GM12801 (cell line): ENCODE results near the gene ELMOD3.

ENCODE experiments used
- TF ChIP-seq, protein P1 (sequence below): IDR thresholded peaks from one replicate; pipeline ENCODE4 v1.5.1; 2011; ENCODE audit warnings: control low read depth; ENCODE audit not compliant: insufficient read length; ENCODE audit errors: extremely low read depth

The ELMOD3 gene

GRCh38 chr2:85388878-85389538 lies 34.4 kb downstream of the ELMOD3 start:
- TF ChIP-seq, protein P1, sequence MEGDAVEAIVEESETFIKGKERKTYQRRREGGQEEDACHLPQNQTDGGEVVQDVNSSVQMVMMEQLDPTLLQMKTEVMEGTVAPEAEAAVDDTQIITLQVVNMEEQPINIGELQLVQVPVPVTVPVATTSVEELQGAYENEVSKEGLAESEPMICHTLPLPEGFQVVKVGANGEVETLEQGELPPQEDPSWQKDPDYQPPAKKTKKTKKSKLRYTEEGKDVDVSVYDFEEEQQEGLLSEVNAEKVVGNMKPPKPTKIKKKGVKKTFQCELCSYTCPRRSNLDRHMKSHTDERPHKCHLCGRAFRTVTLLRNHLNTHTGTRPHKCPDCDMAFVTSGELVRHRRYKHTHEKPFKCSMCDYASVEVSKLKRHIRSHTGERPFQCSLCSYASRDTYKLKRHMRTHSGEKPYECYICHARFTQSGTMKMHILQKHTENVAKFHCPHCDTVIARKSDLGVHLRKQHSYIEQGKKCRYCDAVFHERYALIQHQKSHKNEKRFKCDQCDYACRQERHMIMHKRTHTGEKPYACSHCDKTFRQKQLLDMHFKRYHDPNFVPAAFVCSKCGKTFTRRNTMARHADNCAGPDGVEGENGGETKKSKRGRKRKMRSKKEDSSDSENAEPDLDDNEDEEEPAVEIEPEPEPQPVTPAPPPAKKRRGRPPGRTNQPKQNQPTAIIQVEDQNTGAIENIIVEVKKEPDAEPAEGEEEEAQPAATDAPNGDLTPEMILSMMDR, result no peak

- TF ChIP-seq, protein P1, result no peak
Measured at GRCh38 chr2:85390941-85391669, 36.5 kb downstream of the ELMOD3 start.

- TF ChIP-seq, protein P1, result no peak
Measured at GRCh38 chr2:85393836-85394235, 39.3 kb downstream of the ELMOD3 start.

GRCh38 chr2:85394261-85394681 lies 39.7 kb downstream of the ELMOD3 start:
- TF ChIP-seq, protein P1, result no peak

- TF ChIP-seq, protein P1, result no peak
Measured at GRCh38 chr2:85394976-85395375, 40.4 kb downstream of the ELMOD3 start.

GRCh38 chr2:85395912-85396475 lies 41.4 kb downstream of the ELMOD3 start:
- TF ChIP-seq, protein P1, result no peak
